NT2/D1 (cell line): ENCODE data around the gene ERC2.

Experiments used
- DNase-seq: peaks from one replicate; pipeline ENCODE4 v3.0.0-alpha.2; 2011; ENCODE audit warnings: low read depth, low spot score
- H3K27me3 ChIP-seq: 2 replicates; pipeline ENCODE4 v1.6.0; 2011; ENCODE audit warnings: mild to moderate bottlenecking; ENCODE audit not compliant: insufficient read length, insufficient read depth
- H3K36me3 ChIP-seq: 2 replicates; pipeline ENCODE4 v1.6.1; 2011; ENCODE audit warnings: mild to moderate bottlenecking, low read length, mixed read lengths; ENCODE audit not compliant: insufficient read depth, insufficient read length
- H3K4me1 ChIP-seq: 2 replicates; pipeline ENCODE4 v1.5.1; 2011; ENCODE audit not compliant: insufficient read depth, insufficient read length
- H3K4me3 ChIP-seq: 2 replicates; pipeline ENCODE4 v1.5.1; 2011; ENCODE audit warnings: low read depth; ENCODE audit not compliant: insufficient read length
- H3K9ac ChIP-seq: 2 replicates; pipeline ENCODE4 v1.6.0; 2011; ENCODE audit warnings: low read depth; ENCODE audit not compliant: insufficient read length
- H3K9me3 ChIP-seq: 2 replicates; pipeline ENCODE4 v1.5.1; 2011; ENCODE audit warnings: mild to moderate bottlenecking, low read length; ENCODE audit not compliant: insufficient read depth
- SUZ12 ChIP-seq: IDR thresholded peaks from 2 replicates; pipeline ENCODE4 v1.6.1; 2011; ENCODE audit not compliant: insufficient read length, insufficient read depth; ENCODE audit errors: extremely low read depth
- YY1 ChIP-seq: IDR thresholded peaks from 2 replicates; pipeline ENCODE4 v1.6.1; 2011; ENCODE audit not compliant: insufficient read length, insufficient read depth
- ZNF274 ChIP-seq: IDR thresholded peaks from 2 replicates; pipeline ENCODE4 v1.6.1; 2011; ENCODE audit warnings: mild to moderate bottlenecking, low read depth, low read length

Gene ERC2

GRCh38 chr3:55601366-55602080 lies 866.7 kb downstream of the ERC2 start:
- no peaks in the 10 kb centered on the region for H3K9me3 ChIP-seq
- DNase-seq: no peak
- H3K27me3 ChIP-seq: no peaks in the 10 kb centered on the region
- no peaks in the 10 kb centered on the region for H3K36me3 ChIP-seq
- no peak for TF ChIP-seq YY1
- no peak for TF ChIP-seq SUZ12
- TF ChIP-seq ZNF274: no peak
- H3K4me3 ChIP-seq: no peak overlapping the region
- no peak overlapping the region for H3K9ac ChIP-seq
- no peaks in the 10 kb centered on the region for H3K4me1 ChIP-seq

- H3K27me3 ChIP-seq: no peaks in the 10 kb centered on the region
- no peak overlapping the region for H3K4me3 ChIP-seq
- no peak for DNase-seq
- H3K9me3 ChIP-seq: no peaks in the 10 kb centered on the region; the same call in 1 of the 2 replicates
- no peaks in the 10 kb centered on the region for H3K36me3 ChIP-seq
- no peak overlapping the region for H3K9ac ChIP-seq
- H3K4me1 ChIP-seq: no peaks in the 10 kb centered on the region
- no peak for TF ChIP-seq YY1
- TF ChIP-seq SUZ12: no peak
- TF ChIP-seq ZNF274: no peak
Observed at GRCh38 chr3:55598224-55598623, 870.0 kb downstream of the ERC2 start.

DNA sequence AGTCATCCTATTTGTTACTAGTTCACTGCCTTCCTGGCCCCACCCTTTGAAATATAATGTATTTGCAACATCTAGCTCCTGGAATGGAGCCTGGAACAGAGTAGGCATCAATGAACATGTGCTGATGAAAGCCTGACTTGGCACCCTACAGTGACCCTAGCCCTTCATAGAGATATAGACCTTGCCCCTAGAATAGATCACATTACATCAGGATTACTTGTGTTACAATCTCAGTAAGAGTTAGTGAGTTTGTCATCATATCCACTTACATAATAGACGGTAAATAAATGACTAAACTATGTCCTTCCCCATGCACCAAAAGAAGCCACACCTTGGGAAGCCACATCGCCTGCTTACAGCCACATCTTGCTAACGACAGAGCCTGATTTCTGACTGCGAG lies 870.6 kb downstream of the ERC2 start:
- Histone ChIP-seq H3K4me3 (no peak overlapping the region), H3K9me3 (no peaks in the 10 kb centered on the region; the same call in 1 of the 2 replicates), H3K9ac (no peak overlapping the region), H3K27me3 (no peaks in the 10 kb centered on the region), H3K4me1 (peaks cover 3% of the 10 kb centered on the region), H3K36me3 (no peaks in the 10 kb centered on the region)
- no peak for DNase-seq
- TF ChIP-seq SUZ12: no peak

DNA sequence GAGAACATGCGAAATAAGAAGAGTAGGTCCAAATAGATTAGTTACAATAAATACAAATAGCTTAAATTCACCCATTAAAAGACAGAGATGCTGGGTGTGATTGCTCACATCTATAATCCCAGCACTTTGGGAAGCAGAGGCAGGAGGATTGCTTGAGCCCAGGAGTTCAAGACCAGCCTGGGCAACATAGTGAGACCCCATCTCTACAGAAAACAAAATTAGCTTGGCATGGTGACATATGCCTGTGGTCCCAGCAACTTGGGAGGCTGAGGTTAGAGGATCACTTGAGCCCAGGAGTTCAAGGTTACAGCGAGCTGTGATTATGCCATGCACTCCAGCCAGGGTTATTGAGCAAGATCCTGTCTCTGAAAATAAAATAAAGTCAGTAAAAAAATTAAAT lies 872.1 kb downstream of the ERC2 start:
- H3K9me3 ChIP-seq: no peaks in the 10 kb centered on the region; the same call in 1 of the 2 replicates
- TF ChIP-seq ZNF274 (no peak), SUZ12 (no peak), YY1 (no peak)
- no peaks in the 10 kb centered on the region for H3K27me3 ChIP-seq
- DNase-seq: no peak
- H3K4me3 ChIP-seq: no peak overlapping the region
- H3K9ac ChIP-seq: no peak overlapping the region
- H3K36me3 ChIP-seq: no peaks in the 10 kb centered on the region
- peaks cover 8% of the 10 kb centered on the region for H3K4me1 ChIP-seq

GRCh38 chr3:55595420-55595819 lies 872.8 kb downstream of the ERC2 start:
- TF ChIP-seq YY1 (no peak), ZNF274 (no peak), SUZ12 (no peak)
- Histone ChIP-seq H3K4me1 (peaks cover 8% of the 10 kb centered on the region), H3K36me3 (no peaks in the 10 kb centered on the region), H3K27me3 (no peaks in the 10 kb centered on the region), H3K9me3 (no peaks in the 10 kb centered on the region; the same call in 1 of the 2 replicates), H3K9ac (no peak overlapping the region), H3K4me3 (no peak overlapping the region)
- no peak for DNase-seq

DNA sequence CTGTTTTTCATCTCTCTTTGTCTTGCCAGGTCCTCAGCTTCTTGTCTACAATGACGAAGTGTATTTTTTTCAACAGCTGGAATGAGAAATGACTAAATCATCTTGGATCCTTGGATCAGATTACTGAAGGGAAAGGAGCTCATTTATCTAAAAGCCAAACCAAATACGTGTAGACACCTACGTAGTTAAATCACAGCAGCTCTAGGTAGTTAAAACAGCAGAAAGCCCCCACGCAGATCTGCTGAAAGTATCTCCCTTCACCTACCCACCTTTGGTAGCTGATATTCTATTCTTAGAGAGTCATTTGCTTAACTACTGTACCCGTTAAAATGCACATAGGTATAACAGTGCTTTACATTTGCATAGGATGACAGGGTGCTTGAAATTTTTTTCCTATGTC lies 875.7 kb downstream of the ERC2 start:
- Histone ChIP-seq H3K4me3 (no peak overlapping the region), H3K4me1 (peaks cover 8% of the 10 kb centered on the region), H3K36me3 (no peaks in the 10 kb centered on the region), H3K9ac (no peak overlapping the region), H3K9me3 (no peaks in the 10 kb centered on the region; the same call in 1 of the 2 replicates), H3K27me3 (no peaks in the 10 kb centered on the region)
- DNase-seq: no peak
- TF ChIP-seq YY1 (no peak), SUZ12 (no peak), ZNF274 (no peak)

DNA sequence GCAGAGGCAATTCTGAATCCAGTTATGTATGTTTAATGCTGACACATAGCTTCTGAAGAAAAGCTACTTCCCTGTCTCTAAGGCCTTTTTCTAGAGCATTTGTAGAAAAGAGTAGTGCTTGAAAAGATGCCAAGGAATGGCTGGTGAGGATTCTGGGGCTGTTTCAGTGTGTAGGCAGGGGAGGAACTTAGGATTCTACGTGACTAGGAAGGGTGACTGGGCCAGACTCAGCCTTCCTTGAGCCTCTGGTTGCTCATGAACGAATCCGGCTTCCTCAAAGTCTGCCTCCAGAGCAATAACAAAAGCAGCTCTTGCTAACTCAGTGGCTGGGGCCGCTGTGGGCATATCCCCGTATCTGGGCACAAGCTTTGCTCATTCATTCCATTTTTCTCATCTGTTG lies 876.4 kb downstream of the ERC2 start:
- Histone ChIP-seq H3K4me1 (peaks cover 8% of the 10 kb centered on the region), H3K4me3 (no peak overlapping the region), H3K9me3 (no peaks in the 10 kb centered on the region; the same call in 1 of the 2 replicates), H3K36me3 (no peaks in the 10 kb centered on the region), H3K9ac (no peak overlapping the region), H3K27me3 (no peaks in the 10 kb centered on the region)
- TF ChIP-seq ZNF274 (no peak), SUZ12 (no peak), YY1 (no peak)
- DNase-seq: no peak
